HUES64 (cell line): Measurements from ENCODE around the gene CSE1L.
"Not testable (repeated sequence)": the region's sequence is repeated elsewhere in the genome, so short reads cannot be mapped to it uniquely, and the experiment has no call there.

Source experiments
- H3K27ac ChIP-seq: 2 replicates; pipeline ENCODE4 v1.7.0; 2013; ENCODE audit warnings: low read depth, low read length, inconsistent platforms
- H3K27me3 ChIP-seq: 2 replicates; pipeline ENCODE4 v1.6.1; 2013; ENCODE audit warnings: mild to moderate bottlenecking, low read length; ENCODE audit not compliant: insufficient read depth
- H3K36me3 ChIP-seq: 2 replicates; pipeline ENCODE4 v1.6.1; 2013; ENCODE audit warnings: mild to moderate bottlenecking, low read length; ENCODE audit not compliant: insufficient read depth
- H3K4me1 ChIP-seq: 2 replicates; pipeline ENCODE4 v1.6.1; 2013; ENCODE audit warnings: mild to moderate bottlenecking, low read length, moderate library complexity; ENCODE audit not compliant: insufficient read depth
- H3K4me3 ChIP-seq: 2 replicates; pipeline ENCODE4 v1.5.1; 2013; ENCODE audit warnings: mild to moderate bottlenecking, low read length, moderate library complexity
- H3K9ac ChIP-seq: 2 replicates; pipeline ENCODE4 v1.6.1; 2013; ENCODE audit warnings: mild to moderate bottlenecking, low read depth, low read length
- H3K9me3 ChIP-seq: 2 replicates; pipeline ENCODE4 v1.6.1; 2013; ENCODE audit warnings: low read depth, low read length; ENCODE audit not compliant: insufficient read depth
- WGBS: fragments of 150-250, 120-280 bp; methylation state at CpG from one replicate; pipeline ENCODE4 v1.1.7; 2013; ENCODE audit warnings: missing lambda C conversion rate; 5-methylcytosine and 5-hydroxymethylcytosine counted together

The CSE1L gene

GRCh38 chr20:49134797-49135196 is 88.7 kb downstream of the CSE1L start:
- H3K36me3 ChIP-seq: peaks cover 49% of the 10 kb centered on the region
- not testable (repeated sequence) for H3K9me3 ChIP-seq, H3K27ac ChIP-seq, H3K9ac ChIP-seq, H3K27me3 ChIP-seq, H3K4me3 ChIP-seq, H3K4me1 ChIP-seq
- 95% methylated on average over 8 of the region's 8 CpGs for WGBS

GRCh38 chr20:49136817-49137571 is 90.9 kb downstream of the CSE1L start:
- Histone ChIP-seq H3K9ac (no peak overlapping the region), H3K36me3 (peaks cover 43% of the 10 kb centered on the region), H3K4me3 (no peak overlapping the region), H3K4me1 (0 out of 2 replicates have a peak, but pooled peaks cover 5% of the 10 kb centered on the region), H3K27ac (no peak overlapping the region), H3K9me3 (no peaks in the 10 kb centered on the region), H3K27me3 (no peaks in the 10 kb centered on the region)
- 94% methylated on average over 15 of the region's 15 CpGs for WGBS

- no peak overlapping the region for H3K9ac ChIP-seq
- H3K9me3 ChIP-seq: no peaks in the 10 kb centered on the region
- H3K4me3 ChIP-seq: no peak overlapping the region
- no peaks in the 10 kb centered on the region for H3K27me3 ChIP-seq
- H3K36me3 ChIP-seq: peaks cover 49% of the 10 kb centered on the region
- 0 out of 2 replicates have a peak, but pooled peaks cover under 1% of the 10 kb centered on the region for H3K4me1 ChIP-seq
- no peak overlapping the region for H3K27ac ChIP-seq
These were observed 92.3 kb downstream of the CSE1L start for GRCh38 chr20:49138431-49138830.

- 95% methylated on average over 2 of the region's 2 CpGs for WGBS
- Histone ChIP-seq H3K27me3 (no peaks in the 10 kb centered on the region), H3K4me3 (no peak overlapping the region), H3K36me3 (peaks cover 50% of the 10 kb centered on the region), H3K9me3 (no peaks in the 10 kb centered on the region), H3K9ac (no peak overlapping the region), H3K27ac (no peak overlapping the region), H3K4me1 (no peaks in the 10 kb centered on the region)
These were observed 94.3 kb downstream of the CSE1L start for GRCh38 chr20:49140411-49140810.

GRCh38 chr20:49140834-49141233 is 94.7 kb downstream of the CSE1L start:
- Histone ChIP-seq H3K36me3 (peaks cover 50% of the 10 kb centered on the region), H3K9me3 (no peaks in the 10 kb centered on the region), H3K9ac (no peak overlapping the region), H3K4me1 (no peaks in the 10 kb centered on the region), H3K27ac (no peak overlapping the region), H3K27me3 (no peaks in the 10 kb centered on the region), H3K4me3 (no peak overlapping the region)
- WGBS: 93% methylated on average over 2 of the region's 2 CpGs
